MM.1S (cell line): ENCODE measurements around the gene SNRNP48.

Source experiments
- EZH2 ChIP-seq: fragments of 300-600 bp; sonication (generic); optimal IDR thresholded peaks from 2 replicates; pipeline ENCODE3; 2017; ENCODE audit warnings: low read depth, mild to moderate bottlenecking, antibody characterized with exemption, low read length, mixed read lengths
- TF ChIP-seq, protein P1 (sequence below): fragments of 300-600 bp; sonication (generic); IDR thresholded peaks from 2 replicates; pipeline ENCODE4 v1.5.1; 2016; ENCODE audit warnings: antibody characterized with exemption, low read length, mixed read lengths

DNA sequence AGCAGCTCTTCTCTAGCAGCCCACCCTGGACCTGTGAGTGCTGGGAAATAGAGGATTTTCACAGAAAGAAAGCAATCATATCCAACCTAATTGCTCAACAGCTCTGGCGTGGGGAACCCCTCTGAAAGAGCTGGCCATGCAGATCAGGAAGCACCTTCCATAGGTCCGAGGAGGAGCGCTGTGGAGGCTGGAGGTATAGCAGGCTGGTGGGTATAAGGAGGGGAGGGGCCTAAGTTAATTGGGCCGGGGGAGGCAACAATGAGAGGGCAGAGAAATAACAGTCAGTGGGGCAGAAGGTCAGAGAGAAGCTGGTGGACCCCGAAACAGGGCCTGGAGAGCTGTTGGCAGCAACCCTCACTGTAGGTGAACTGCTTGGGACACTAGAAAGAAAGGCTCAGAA, 40.8 kb downstream of the SNRNP48 start:
- TF ChIP-seq EZH2: no peak
- TF ChIP-seq, protein P1, sequence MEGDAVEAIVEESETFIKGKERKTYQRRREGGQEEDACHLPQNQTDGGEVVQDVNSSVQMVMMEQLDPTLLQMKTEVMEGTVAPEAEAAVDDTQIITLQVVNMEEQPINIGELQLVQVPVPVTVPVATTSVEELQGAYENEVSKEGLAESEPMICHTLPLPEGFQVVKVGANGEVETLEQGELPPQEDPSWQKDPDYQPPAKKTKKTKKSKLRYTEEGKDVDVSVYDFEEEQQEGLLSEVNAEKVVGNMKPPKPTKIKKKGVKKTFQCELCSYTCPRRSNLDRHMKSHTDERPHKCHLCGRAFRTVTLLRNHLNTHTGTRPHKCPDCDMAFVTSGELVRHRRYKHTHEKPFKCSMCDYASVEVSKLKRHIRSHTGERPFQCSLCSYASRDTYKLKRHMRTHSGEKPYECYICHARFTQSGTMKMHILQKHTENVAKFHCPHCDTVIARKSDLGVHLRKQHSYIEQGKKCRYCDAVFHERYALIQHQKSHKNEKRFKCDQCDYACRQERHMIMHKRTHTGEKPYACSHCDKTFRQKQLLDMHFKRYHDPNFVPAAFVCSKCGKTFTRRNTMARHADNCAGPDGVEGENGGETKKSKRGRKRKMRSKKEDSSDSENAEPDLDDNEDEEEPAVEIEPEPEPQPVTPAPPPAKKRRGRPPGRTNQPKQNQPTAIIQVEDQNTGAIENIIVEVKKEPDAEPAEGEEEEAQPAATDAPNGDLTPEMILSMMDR: no peak
